Body of pancreas (tissue), 4 donors: ENCODE measurements around the gene NDUFB8. TPM values are rescaled to one million over a fixed set of nuclear protein-coding genes. Genes with fewer than 3 reads are reported as not detected.

Experiments
- ATAC-seq: fragments of 150-250 bp; one replicate; pipeline ENCODE4 v1.9.1; 2016
- DNase-seq, 4 donors: peaks; one replicate each; pipeline ENCODE4 v3.0.0-alpha.2; 2019
- H3K27ac ChIP-seq, 4 donors: fragments of 200-600 bp; sonication (generic); 1 replicate in 3 of 4; 2 replicates in 1 of 4; pipeline versions ENCODE4 v1.5.1 to v1.6.1; 2016 to 2019; ENCODE audit warnings: mild to moderate bottlenecking in 1 of 4, mixed read lengths in 1 of 4, moderate library complexity in 1 of 4
- H3K27me3 ChIP-seq, 2 donors: fragments of 200-600 bp; sonication (generic); one replicate each; pipeline ENCODE4 v1.6.0; 2016; ENCODE audit warnings: mild to moderate bottlenecking in 1 of 2
- H3K36me3 ChIP-seq, 2 donors: fragments of 200-600 bp; sonication (generic); replicated peaks in 1 of 2; 2 replicates each; pipeline ENCODE4 v1.5.1; 2016; ENCODE audit warnings: low read depth in 2 of 2; ENCODE audit not compliant: insufficient read depth in 1 of 2
- H3K4me1 ChIP-seq: fragments of 200-600 bp; sonication (generic); one replicate; pipeline ENCODE4 v1.6.0; 2016
- H3K4me3 ChIP-seq, 2 donors: fragments of 200-600 bp; sonication (generic); 1 replicate in 1 of 2; 2 replicates in 1 of 2; pipeline ENCODE4 v1.5.1; 2016 to 2019
- H3K9me3 ChIP-seq, 3 donors: fragments of 200-600 bp; sonication (generic); 1 replicate in 2 of 3; 2 replicates in 1 of 3; pipeline ENCODE4 v1.5.1; 2016
- POLR2A ChIP-seq, 3 donors: fragments of 450-650 bp; IDR thresholded peaks; one replicate each; pipeline ENCODE4 v1.6.1; 2016; ENCODE audit warnings: antibody characterized with exemption in 3 of 3, mild to moderate bottlenecking in 2 of 3
- WGBS, 2 donors: methylation state at CpG; one replicate each; pipeline ENCODE4 v1.1.5; 2017; 5-methylcytosine and 5-hydroxymethylcytosine counted together
- intact Hi-C: fragments of 100-400 bp; cut with DNase I; formaldehyde crosslinking; loops from one replicate; pipeline ENCODE4 v1.15.1; 2023
- total RNA-seq, 2 donors: library from RNA; depleted of rRNA; stranded (reverse); fragments of >200 nt; gene quantifications; one replicate each; pipeline ENCODE4 v1.1.0, GENCODE V29; 2016
- TF ChIP-seq, protein P1 (sequence below), 7 experiments: fragments of 450-650 bp in 4 of 7; fragments of 200-600 bp in 3 of 7; sonication (generic) in 3 of 7; IDR thresholded peaks; one replicate each; pipeline ENCODE4 v1.5.1; 2016 to 2019; ENCODE audit warnings: antibody characterized with exemption in 7 of 7

Gene NDUFB8
- total RNA-seq, 2 donors from 2014 or later, result 77.8 to 84.1 TPM

DNA sequence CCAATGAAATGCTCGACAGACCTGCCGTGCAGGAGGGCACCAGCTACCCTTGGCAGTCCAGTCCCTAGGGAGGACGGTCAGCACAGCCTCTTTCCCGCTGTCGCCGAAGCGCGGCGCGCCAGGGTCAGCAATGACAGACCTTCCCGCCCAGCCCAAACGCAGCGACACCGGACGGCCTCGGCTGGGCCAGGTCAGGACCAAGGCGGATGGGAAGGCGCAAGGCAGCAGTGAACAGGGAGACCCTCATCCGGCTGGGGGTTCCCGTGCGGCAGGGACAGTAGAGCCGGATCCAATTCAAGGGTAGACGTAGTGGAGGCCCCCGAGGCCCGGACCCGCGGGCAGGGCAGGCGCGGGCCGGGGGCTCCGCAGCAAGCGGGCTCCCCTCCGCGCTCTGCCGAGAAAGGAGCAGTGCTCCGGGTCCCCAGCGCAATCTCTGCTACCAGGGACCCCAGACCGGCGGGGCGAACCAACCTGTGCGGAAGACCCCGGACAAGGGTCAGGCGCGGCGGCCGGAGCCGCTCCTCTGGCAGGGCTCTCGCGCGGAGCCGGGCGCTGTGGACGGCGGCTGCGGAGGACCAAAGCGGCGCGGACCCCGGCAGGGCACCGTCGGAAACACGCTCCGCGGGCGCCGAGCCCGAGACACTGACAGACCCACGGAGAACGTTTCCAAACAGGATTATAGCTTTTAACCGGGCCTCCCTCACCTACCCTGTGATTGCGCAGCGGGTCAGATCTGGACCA lies 10.2 kb downstream of the NDUFB8 start, which contains the start of gene SEC31B:
Gene SEC31B, minus strand, starts transcription at position 551 of the 741 bp plus-strand sequence. CDS start 2,909 bp downstream, outside the sequence.
- Histone ChIP-seq H3K4me1 (peaks cover 13% of the 10 kb centered on the region), H3K9me3 (no peaks in the 10 kb centered on the region), H3K27me3 (no peaks in the 10 kb centered on the region), H3K4me3 (peak within 1 kb of the TSS in 1 of 2 donors; percentile 6), H3K36me3 (peaks cover 0 to 4% of the 10 kb centered on the region in 2 donors), H3K27ac (no peak within 1 kb of the TSS)
- TF ChIP-seq, protein P1, sequence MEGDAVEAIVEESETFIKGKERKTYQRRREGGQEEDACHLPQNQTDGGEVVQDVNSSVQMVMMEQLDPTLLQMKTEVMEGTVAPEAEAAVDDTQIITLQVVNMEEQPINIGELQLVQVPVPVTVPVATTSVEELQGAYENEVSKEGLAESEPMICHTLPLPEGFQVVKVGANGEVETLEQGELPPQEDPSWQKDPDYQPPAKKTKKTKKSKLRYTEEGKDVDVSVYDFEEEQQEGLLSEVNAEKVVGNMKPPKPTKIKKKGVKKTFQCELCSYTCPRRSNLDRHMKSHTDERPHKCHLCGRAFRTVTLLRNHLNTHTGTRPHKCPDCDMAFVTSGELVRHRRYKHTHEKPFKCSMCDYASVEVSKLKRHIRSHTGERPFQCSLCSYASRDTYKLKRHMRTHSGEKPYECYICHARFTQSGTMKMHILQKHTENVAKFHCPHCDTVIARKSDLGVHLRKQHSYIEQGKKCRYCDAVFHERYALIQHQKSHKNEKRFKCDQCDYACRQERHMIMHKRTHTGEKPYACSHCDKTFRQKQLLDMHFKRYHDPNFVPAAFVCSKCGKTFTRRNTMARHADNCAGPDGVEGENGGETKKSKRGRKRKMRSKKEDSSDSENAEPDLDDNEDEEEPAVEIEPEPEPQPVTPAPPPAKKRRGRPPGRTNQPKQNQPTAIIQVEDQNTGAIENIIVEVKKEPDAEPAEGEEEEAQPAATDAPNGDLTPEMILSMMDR (IDR thresholded peaks at IDR 0.05), result no peak
- TF ChIP-seq POLR2A (IDR thresholded peaks at IDR 0.05), result no peak
- ATAC-seq (peak; percentile 60), DNase-seq (peak; percentile 34 to 63 (median 36))
- 0 to 7% methylated on average over 7 to 71 of the region's 72 CpGs for WGBS, 2 donors
- intact Hi-C loops, result loop anchor here (5.0 to 10.0 kb wide), 2 partner anchors 82 to 185 kb away; partner anchors contain the start of gene PKD2L1

DNA sequence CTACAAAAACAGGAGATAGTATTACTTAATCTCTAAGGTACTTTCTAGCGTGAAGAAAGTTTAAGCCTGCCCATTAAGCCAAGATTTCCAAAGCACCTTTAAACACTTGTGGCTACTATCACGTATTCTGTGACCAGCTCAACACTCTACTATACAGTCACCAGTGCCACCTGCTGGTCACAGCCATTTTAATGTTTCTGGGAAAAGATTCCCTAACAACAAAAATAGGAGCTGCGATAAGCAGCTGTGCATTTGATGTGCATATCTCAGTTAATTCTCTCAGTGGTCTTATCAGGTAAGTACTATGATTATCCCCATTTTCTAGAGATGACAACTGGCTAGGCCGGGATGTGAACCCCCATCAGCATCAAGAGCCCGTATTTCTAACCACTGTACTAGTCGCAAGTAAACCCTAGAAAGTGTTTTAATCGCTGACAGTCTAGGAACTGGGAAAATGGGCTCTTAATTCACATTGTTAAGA lies 10.9 kb downstream of the NDUFB8 start:
- Histone ChIP-seq H3K4me3 (no peak overlapping the region), H3K27me3 (no peaks in the 10 kb centered on the region), H3K27ac (no peak overlapping the region), H3K4me1 (peaks cover 13% of the 10 kb centered on the region), H3K9me3 (no peaks in the 10 kb centered on the region), H3K36me3 (peaks cover 0 to under 1% of the 10 kb centered on the region in 2 donors)
- ATAC-seq, result peak; percentile 88
- 9 to 13% methylated on average over 7 of the region's 7 CpGs for WGBS, 2 donors
- intact Hi-C loops, result loop anchor here (5.0 to 10.0 kb wide), 2 partner anchors 82 to 184 kb away; partner anchors contain the start of gene PKD2L1
- peak; percentile 74 to 88 (median 82) for DNase-seq
- no peak for TF ChIP-seq POLR2A (IDR thresholded peaks at IDR 0.05)
- TF ChIP-seq, protein P1 (IDR thresholded peaks at IDR 0.05), result peak; percentile 52 to 90 (median 73)

DNA sequence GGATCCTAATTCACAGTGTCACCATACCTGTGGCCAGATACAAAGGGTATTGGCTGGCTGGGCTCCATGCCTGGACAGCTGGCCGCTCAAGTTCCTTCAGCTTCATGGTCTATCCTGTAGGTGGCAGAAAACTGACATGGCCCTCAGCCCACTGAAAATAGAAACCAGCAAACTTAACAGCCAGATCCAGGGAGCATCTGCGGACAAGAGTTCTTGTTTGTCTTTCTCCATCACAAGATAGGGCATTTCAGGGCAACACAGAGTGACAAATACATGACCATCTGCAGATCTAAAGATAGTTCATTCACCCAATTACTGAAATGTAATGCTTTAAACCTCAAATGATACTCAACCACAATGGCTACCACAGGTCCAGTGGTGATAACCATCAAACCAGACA lies 12.8 kb downstream of the NDUFB8 start:
- Histone ChIP-seq H3K4me1 (peaks cover 13% of the 10 kb centered on the region), H3K27me3 (no peaks in the 10 kb centered on the region), H3K36me3 (no peaks in the 10 kb centered on the region), H3K9me3 (no peaks in the 10 kb centered on the region), H3K27ac (no peak overlapping the region), H3K4me3 (no peak overlapping the region)
- WGBS, 2 donors, result 56 to 66% methylated on average over 2 of the region's 2 CpGs
- intact Hi-C loops, result loop anchor here (5.0 to 10.0 kb wide), 2 partner anchors 80 to 182 kb away; partner anchors contain the start of gene PKD2L1
- DNase-seq (peak in 1 of 4 donors; percentile 41), ATAC-seq (no peak)
- no peak for TF ChIP-seq POLR2A (IDR thresholded peaks at IDR 0.05)
- TF ChIP-seq, protein P1 (IDR thresholded peaks at IDR 0.05), result peak in 1 of 7 experiments; percentile 22

DNA sequence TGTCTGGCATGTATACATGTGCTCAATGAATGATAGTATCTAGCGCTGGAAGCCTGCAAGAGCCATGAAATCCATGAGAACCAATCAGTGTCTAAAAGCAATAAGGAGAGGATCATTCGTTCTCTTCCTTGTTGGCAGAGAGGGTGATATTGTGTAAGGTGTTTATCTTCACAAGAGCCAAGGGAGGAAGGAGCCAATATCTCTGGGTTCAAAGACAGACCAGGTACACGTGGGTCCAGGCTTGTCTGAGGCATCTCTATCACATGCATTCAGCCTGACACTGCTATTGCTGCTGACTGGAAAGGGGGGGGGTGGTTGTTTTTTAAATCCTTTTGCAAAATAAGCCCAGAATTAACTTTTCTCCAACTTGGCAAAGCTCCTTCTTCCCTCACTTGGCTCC lies 14.1 kb downstream of the NDUFB8 start:
- H3K9me3 ChIP-seq, result no peaks in the 10 kb centered on the region
- no peak for TF ChIP-seq POLR2A (IDR thresholded peaks at IDR 0.05)
- TF ChIP-seq, protein P1 (IDR thresholded peaks at IDR 0.05), result no peak
- DNase-seq (no peak), ATAC-seq (no peak)
- no peaks in the 10 kb centered on the region for H3K27me3 ChIP-seq
- no peak overlapping the region for H3K27ac ChIP-seq
- H3K36me3 ChIP-seq, result no peaks in the 10 kb centered on the region
- intact Hi-C loops, result loop anchor here (5.0 to 10.0 kb wide), 2 partner anchors 78 to 181 kb away; partner anchors contain the start of gene PKD2L1
- peaks cover 13% of the 10 kb centered on the region for H3K4me1 ChIP-seq
- WGBS, 2 donors, result 74 to 79% methylated on average over 3 of the region's 3 CpGs
- H3K4me3 ChIP-seq, result no peak overlapping the region
